GM18498 (cell line): ENCODE data around the gene KDM5B.
"Not testable (repeated sequence)": the region's sequence is repeated elsewhere in the genome, so short reads cannot be mapped to it uniquely, and the experiment has no call there.

Source experiments
- ATAC-seq: cut with Tn5 transposase; IDR thresholded peaks from one replicate; pipeline ENCODE4 v1.9.1; 2021; ENCODE audit warnings: mild to moderate bottlenecking, moderate library complexity; ENCODE audit not compliant: unreplicated experiment

KDM5B gene

GRCh38 chr1:202794051-202794740 lies 14.0 kb downstream of the KDM5B start:
- ATAC-seq = no peak

- no peak for ATAC-seq
These were observed 17.0 kb downstream of the KDM5B start for GRCh38 chr1:202791077-202791747.

GRCh38 chr1:202788800-202789199 lies 19.4 kb downstream of the KDM5B start:
- no peak for ATAC-seq

- ATAC-seq = no peak
These were observed 21.4 kb downstream of the KDM5B start for GRCh38 chr1:202786804-202787203.

DNA sequence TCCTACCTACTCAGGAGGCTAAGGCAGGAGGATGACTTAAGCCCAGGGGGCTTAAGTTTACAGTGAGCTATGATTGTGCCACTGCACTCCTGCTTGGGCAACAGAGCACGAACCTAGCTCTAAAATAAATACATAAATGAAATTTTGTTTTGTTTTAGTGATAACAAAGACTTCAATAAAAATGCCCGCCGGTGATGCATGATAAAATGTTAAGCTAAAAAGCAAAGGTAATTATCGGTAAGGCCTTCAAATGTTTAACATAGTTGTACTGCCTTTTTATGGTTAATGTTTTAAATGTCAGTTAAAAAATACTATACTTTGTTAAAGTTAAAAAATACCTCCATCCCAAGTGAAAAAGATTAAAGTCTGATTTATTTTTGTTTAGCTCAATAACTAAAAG lies 27.0 kb downstream of the KDM5B start:
- no peak for ATAC-seq

- no peak for ATAC-seq
These were observed 38.1 kb downstream of the KDM5B start for GRCh38 chr1:202770135-202770534.

DNA sequence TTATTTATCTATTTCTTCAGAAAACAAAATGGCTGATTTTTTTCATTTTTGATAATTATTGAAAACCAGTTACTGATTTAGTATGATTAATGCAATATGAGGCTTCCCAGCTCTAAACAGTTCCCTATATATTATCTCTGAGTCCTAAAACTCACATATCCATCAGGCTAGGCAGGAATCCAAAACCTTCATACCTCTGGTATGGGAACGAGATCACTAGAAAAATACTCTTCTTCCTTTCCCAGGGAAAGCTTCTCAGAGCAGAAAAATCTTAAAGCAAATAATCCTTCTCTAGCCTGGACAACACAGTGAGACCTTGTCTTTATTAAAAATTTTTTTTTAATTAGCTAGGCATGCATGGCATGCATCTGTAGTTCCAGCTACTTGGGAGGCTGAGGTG lies 42.5 kb downstream of the KDM5B start:
- ATAC-seq = no peak

DNA sequence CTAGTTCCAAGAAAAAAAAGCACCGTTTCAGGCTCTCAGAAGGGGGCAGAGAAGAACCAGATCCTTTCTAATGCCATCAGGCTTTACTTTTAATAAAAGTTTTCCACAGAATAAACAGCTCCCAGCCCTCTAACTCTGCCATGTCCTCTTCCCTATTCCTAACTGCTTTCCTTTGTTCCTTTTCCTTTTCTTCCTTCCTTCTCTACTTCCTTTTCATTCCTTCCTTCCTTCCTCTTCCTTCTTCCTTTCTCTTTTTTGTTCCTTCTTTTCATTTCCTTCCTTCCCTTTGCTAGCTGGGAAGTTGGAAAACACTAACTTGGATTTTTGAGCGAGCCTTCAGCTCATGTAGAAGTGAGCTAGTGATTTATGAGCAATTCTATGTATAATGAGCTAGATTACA lies 46.2 kb downstream of the KDM5B start:
- ATAC-seq = no peak

- ATAC-seq = no peak
These were observed 47.6 kb downstream of the KDM5B start for GRCh38 chr1:202760589-202760988.

DNA sequence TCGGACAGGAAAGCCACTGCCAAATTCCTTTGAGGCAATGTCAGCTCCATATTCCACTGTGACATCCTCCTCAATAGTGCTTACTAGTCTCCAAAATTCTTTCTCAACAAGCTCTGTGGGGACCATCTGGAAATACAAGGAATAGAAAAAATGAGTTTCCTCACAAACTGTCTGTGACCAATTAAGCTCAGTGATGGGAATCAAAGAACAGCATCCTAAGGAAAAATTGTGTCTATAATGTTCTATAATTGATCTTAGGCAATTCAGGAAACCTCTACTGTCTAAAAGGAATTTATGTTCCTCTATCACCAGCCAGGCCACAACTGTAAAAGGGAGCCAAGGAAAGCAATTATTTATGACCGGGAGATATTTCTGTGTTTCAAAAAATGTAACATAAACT lies 51.8 kb downstream of the KDM5B start:
- ATAC-seq = no peak

GRCh38 chr1:202754293-202754692 lies 53.9 kb downstream of the KDM5B start:
- ATAC-seq = no peak

GRCh38 chr1:202752774-202753173 lies 55.4 kb downstream of the KDM5B start:
- ATAC-seq = no peak

- no peak for ATAC-seq
These were observed 57.5 kb downstream of the KDM5B start for GRCh38 chr1:202750761-202751160.

DNA sequence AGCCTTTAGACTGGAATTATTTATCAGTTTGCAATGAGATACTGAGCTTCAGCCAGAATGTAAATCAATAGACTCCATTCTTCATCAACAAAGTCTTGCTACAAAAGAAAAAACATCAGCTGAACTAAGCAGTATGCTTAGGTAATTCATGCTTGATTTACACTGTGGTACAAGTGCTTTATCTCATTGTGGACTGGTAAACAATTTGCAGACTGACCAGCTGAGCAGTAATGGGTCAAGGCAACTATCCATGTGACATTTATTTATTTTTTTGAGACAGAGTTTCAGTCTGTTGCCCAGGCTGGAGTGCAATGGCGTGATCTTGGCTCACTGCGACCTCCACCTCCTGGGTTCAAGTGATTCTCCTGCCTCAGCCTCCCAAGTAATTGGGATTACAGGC lies 58.2 kb downstream of the KDM5B start:
- ATAC-seq = no peak

- no peak for ATAC-seq
These were observed 62.8 kb downstream of the KDM5B start for GRCh38 chr1:202745323-202745888.

- not testable (repeated sequence) for ATAC-seq
These were observed 63.5 kb downstream of the KDM5B start for GRCh38 chr1:202744770-202745169.

- no peak for ATAC-seq
These were observed 65.7 kb downstream of the KDM5B start for GRCh38 chr1:202742496-202742895.

DNA sequence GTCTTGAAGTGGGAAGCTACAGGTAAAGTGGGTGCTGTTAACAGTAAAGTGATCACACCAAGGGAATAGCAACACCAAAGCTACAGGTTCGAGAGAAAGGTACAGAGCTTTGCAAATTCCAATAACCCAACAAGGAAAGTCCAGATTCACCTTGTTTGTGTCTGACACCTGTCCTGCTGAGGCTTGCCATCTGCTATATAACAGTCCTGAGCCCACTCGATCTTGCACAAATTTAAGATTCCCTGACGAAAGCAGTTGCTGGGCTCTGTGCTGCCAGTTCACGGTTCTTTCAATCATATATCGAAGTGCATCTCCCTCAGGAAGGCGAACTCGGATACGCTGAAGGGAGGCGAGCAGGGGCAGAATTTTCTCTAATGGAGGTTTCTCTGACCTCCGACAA lies 75.0 kb downstream of the KDM5B start:
- ATAC-seq = no peak

DNA sequence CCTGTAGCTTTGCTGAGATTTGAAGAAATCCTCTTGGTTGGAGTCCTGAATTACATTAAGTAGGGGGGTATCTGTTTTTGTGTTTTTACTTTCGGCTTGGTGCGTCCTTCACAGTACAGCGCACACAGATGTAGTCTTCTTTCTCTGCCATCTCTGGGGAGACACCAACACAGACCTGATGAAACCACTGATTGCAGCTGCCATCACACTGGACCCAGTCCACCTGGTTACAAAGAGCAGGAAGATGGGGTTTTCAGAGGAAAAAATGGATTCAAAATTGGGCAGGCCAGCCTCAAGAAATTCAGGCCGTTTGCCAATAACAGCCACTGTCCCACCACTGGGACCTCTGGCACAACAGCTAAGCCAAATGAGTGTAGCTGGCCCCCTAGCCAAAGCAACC lies 79.3 kb downstream of the KDM5B start:
- no peak for ATAC-seq

DNA sequence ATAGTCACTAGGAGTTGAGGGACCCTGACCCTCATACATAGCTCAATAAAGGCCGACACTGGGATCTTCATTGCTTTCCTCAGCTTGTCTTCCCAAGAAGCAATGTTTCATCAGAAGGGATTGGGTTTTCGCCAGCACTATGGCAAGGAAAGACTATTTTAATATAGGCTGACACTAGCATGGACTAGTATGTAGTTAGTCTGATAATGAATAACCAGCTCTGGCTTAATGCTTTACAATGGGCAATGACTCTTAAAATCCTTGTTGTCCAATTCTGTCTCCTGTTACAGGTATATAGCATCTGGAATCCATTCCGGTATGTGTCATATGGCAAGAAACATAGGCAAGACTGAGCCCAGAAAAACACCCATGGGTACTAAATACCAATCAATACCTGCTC lies 82.7 kb downstream of the KDM5B start:
- ATAC-seq = no peak

GRCh38 chr1:202723708-202724107 lies 84.5 kb downstream of the KDM5B start:
- ATAC-seq = no peak

GRCh38 chr1:202723046-202723445 lies 85.2 kb downstream of the KDM5B start:
- not testable (repeated sequence) for ATAC-seq
